LNCAP (cell line): ENCODE data around the gene LSM8.

Experiments used
- CTCF ChIP-seq: fragments of 450-650 bp; IDR thresholded peaks from 2 replicates; pipeline ENCODE4 v1.5.1; 2017; ENCODE audit warnings: mild to moderate bottlenecking

The LSM8 gene

GRCh38 chr7:118214833-118215182 lies 30.8 kb downstream of the LSM8 start:
- TF ChIP-seq CTCF, result no peak

GRCh38 chr7:118217210-118217619 lies 33.3 kb downstream of the LSM8 start:
- TF ChIP-seq CTCF, result no peak

GRCh38 chr7:118218413-118219156 lies 34.6 kb downstream of the LSM8 start:
- TF ChIP-seq CTCF, result no peak

GRCh38 chr7:118219157-118219512 lies 35.2 kb downstream of the LSM8 start:
- no peak for TF ChIP-seq CTCF

GRCh38 chr7:118220583-118220982 lies 36.6 kb downstream of the LSM8 start:
- no peak for TF ChIP-seq CTCF

- TF ChIP-seq CTCF, result no peak
These were observed 38.6 kb downstream of the LSM8 start for GRCh38 chr7:118222591-118222990.

- no peak for TF ChIP-seq CTCF
These were observed 40.6 kb downstream of the LSM8 start, which contains the start of gene ANKRD7 for GRCh38 chr7:118224521-118224920. Gene ANKRD7 (plus strand): TSS chr7:118224704. CDS start chr7:118224831, 127 bp downstream.

GRCh38 chr7:118232837-118233236 lies 48.9 kb downstream of the LSM8 start:
- TF ChIP-seq CTCF, result no peak
